ENCODE data around the gene FAM151B. TPM values are rescaled to one million over a fixed set of nuclear protein-coding genes. Genes with fewer than 3 reads are reported as not detected.

The FAM151B gene
- total and polyA plus RNA-seq, 2 experiments from 2014 or later, result 0.84 to 1.0 TPM

DNA sequence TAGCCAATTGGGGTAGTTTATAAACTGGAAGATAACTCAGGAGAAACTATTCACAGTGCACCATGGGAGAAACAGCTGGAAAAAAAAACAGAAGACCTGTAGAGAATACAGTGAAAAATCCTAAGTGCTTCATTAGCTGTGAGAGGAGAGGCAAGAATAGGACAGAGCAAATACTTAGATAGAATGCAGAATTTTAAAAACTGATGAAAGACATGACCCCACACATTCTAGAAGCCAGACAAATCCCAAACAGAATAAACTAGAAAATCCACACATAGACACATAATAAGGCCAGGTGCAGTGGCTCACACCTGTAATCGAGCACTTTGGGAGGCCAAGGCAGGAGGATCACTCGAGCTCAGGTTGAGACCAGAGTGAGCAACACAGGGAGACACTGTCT is 7.5 kb upstream of the FAM151B start:
- H3K9me3 ChIP-seq (ENCODE audit: low read depth), result no peaks in the 10 kb centered on the region
- H3K36me3 ChIP-seq, result peaks cover 34% of the 10 kb centered on the region
- H3K4me1 ChIP-seq (ENCODE audit: low read depth), result no peaks in the 10 kb centered on the region
- peak overlapping the region; percentile 35 for H3K27ac ChIP-seq
- no peak for DNase-seq (ENCODE audit: low read depth in 1 of 2, low spot score in 1 of 2)
- H3K27me3 ChIP-seq, result no peaks in the 10 kb centered on the region
- TF ChIP-seq, protein P1, sequence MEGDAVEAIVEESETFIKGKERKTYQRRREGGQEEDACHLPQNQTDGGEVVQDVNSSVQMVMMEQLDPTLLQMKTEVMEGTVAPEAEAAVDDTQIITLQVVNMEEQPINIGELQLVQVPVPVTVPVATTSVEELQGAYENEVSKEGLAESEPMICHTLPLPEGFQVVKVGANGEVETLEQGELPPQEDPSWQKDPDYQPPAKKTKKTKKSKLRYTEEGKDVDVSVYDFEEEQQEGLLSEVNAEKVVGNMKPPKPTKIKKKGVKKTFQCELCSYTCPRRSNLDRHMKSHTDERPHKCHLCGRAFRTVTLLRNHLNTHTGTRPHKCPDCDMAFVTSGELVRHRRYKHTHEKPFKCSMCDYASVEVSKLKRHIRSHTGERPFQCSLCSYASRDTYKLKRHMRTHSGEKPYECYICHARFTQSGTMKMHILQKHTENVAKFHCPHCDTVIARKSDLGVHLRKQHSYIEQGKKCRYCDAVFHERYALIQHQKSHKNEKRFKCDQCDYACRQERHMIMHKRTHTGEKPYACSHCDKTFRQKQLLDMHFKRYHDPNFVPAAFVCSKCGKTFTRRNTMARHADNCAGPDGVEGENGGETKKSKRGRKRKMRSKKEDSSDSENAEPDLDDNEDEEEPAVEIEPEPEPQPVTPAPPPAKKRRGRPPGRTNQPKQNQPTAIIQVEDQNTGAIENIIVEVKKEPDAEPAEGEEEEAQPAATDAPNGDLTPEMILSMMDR (IDR thresholded peaks at IDR 0.05; ENCODE audit: low read depth, low read length), result no peak
- H3K4me3 ChIP-seq, result no peak overlapping the region

DNA sequence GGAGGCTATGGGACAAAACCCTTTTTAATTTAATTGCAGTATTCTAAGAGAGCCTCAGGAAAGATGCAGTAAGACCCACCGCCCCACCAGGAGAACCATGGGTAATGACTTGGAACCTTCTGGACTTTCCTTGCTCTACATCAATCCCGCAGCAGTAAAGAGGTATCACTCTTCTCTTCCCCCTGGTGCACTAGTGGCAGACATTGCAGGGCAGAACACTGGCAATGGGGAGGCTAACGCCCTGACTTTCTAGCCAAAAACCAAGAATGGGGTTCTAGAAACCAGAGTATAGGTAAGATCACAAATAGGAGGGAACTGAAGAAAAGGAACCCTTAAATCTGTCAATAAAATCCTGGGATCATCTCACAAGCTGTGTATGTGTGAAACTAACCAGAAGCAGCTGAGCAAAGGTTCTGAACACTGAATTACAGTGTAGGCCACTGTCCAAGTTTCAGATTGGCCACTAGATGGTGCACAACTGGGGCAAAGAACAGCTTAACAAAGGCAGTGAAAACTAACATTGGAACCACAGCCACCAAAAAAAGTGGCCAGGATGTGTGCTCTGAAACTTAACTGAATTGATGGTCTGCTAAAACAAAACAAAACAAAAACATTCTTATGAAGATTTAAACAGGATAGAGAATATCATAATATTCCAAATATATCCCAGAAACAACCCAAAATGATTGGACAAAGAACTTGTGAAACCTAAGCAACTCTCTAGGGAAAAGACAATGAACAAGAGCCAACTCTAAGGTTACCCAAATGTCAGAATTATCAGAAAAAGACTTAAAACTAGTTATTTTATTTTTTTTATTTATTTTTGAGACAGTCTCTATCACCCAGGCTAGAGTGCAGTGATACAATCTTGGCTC is 6.6 kb upstream of the FAM151B start:
- Histone ChIP-seq H3K4me1 (ENCODE audit: low read depth) (no peaks in the 10 kb centered on the region), H3K4me3 (no peak overlapping the region), H3K36me3 (peaks cover 25% of the 10 kb centered on the region), H3K9me3 (ENCODE audit: low read depth) (no peaks in the 10 kb centered on the region), H3K27me3 (no peaks in the 10 kb centered on the region), H3K27ac (peak overlapping the region; percentile 76)
- peak; percentile 64 to 78 for DNase-seq (ENCODE audit: low read depth in 1 of 2, low spot score in 1 of 2)
- TF ChIP-seq, protein P1 (IDR thresholded peaks at IDR 0.05; ENCODE audit: low read depth, low read length), result peak; percentile 92

DNA sequence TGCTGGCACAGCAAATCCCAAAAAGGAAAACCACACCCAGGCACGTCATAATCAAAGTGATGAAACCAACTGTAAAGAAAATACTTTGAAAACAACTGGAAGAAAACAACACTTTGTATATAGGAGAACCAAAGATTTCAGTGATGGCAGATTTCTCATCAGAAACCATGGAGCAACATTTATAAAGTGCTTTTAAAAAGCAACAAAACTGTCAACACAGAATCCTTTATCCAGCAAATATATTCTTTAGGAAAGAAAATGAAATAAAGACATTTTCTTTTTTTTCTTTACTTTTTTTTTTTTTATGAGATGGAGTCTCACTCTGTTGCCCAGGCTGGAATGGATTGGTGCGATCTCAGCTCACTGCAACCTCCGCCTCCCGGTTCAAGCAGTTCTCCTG is 5.3 kb upstream of the FAM151B start:
- Histone ChIP-seq H3K27me3 (no peaks in the 10 kb centered on the region), H3K9me3 (ENCODE audit: low read depth) (no peaks in the 10 kb centered on the region), H3K36me3 (peaks cover 15% of the 10 kb centered on the region), H3K27ac (no peak overlapping the region), H3K4me3 (no peak overlapping the region), H3K4me1 (ENCODE audit: low read depth) (peaks cover 3% of the 10 kb centered on the region)
- TF ChIP-seq, protein P1 (IDR thresholded peaks at IDR 0.05; ENCODE audit: low read depth, low read length), result no peak
- DNase-seq (ENCODE audit: low read depth in 1 of 2, low spot score in 1 of 2), result no peak

DNA sequence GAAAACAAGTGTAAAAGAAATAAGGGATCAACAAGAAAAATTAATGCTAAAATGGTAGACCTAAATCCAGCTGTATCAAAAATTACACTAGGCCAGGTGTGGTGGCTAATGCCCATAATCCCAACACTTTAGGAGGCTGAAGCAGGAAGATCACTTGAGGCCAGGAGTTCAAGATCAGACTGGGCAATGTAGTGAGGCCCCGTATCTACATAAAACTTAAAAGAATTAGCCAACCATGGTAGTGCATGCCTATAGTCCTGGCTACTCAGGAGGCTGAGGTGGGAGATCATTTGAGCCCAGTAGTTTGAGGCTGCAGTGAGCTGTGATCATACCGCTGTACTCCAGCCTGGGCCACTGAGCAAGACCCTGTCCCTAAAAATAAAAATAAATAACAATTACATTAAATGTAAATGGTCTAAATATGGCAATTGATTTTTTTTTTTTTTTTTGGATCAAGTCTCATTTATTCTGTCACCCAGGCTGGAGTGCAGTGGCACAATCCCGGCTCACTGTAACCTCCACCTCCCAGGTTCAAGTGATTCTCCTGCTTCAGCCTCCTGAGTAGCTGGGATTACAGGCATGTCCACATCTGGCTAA is 4.2 kb upstream of the FAM151B start:
- Histone ChIP-seq H3K27me3 (no peaks in the 10 kb centered on the region), H3K27ac (no peak overlapping the region), H3K36me3 (peaks cover 3% of the 10 kb centered on the region), H3K4me3 (no peak overlapping the region), H3K9me3 (ENCODE audit: low read depth) (no peaks in the 10 kb centered on the region), H3K4me1 (ENCODE audit: low read depth) (peaks cover 3% of the 10 kb centered on the region)
- DNase-seq (ENCODE audit: low read depth in 1 of 2, low spot score in 1 of 2), result no peak
- TF ChIP-seq, protein P1 (IDR thresholded peaks at IDR 0.05; ENCODE audit: low read depth, low read length), result no peak

DNA sequence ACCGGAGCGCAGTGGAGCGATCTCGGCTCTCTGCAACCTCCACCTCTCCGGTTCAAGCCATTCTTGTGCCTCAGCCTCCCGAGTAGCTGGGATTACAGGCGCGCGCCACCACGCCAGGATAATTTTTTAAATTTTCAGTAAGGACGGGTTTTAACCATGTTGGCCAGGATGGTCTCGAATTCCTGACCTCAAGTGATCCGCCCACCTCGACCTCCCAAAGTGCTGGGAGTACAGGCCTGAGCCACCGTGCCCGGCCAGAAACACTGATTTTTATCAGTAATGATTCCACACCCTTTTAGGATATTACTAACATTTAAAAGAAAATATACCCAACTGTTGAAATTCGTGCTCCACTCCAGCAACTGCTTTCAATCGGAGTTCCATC is 464 bp upstream of the FAM151B start:
- Histone ChIP-seq H3K36me3 (no peaks in the 10 kb centered on the region), H3K4me1 (ENCODE audit: low read depth) (peaks cover 3% of the 10 kb centered on the region), H3K4me3 (peak overlapping the region; percentile 47), H3K27ac (peak overlapping the region; percentile 81), H3K27me3 (no peaks in the 10 kb centered on the region), H3K9me3 (ENCODE audit: low read depth) (no peaks in the 10 kb centered on the region)
- no peak for DNase-seq (ENCODE audit: low read depth in 1 of 2, low spot score in 1 of 2)
- TF ChIP-seq, protein P1 (IDR thresholded peaks at IDR 0.05; ENCODE audit: low read depth, low read length), result no peak

All from cardiac muscle cell (in vitro differentiated cells and primary cell).